Glomerular visceral epithelial cell (primary cell): ENCODE results near the gene MUSTN1.

Experiments
- DNase-seq: peaks from one replicate; pipeline ENCODE4 v3.0.0-alpha.2; 2016; ENCODE audit errors: extremely low spot score

Gene MUSTN1

GRCh38 chr3:52835766-52836470 lies 1.1 kb upstream of the MUSTN1 start:
- DNase-seq = no peak

DNA sequence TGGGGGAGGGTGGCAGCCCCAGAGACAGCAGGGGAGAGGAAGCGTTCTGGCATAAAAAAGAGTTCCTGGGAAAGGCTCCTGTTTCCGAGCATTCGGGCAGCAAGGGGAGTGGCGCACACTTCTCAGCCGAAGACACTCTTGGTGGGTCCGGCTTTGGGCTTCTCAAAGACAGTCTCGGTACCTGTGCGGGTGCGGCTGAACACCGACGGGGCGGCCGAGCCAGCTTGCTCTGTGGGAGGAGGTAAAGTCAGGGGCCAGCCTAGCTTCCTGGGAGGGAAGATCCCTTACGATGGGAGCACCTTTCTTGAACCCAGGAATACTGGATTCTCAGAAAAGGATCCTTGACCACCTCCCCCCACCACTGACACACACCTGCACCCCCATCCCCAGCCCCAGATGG lies 1.6 kb downstream of the MUSTN1 start:
- DNase-seq = no peak

- peak; percentile 90 for DNase-seq
Measured at GRCh38 chr3:52831500-52832301, 3.1 kb downstream of the MUSTN1 start.

DNA sequence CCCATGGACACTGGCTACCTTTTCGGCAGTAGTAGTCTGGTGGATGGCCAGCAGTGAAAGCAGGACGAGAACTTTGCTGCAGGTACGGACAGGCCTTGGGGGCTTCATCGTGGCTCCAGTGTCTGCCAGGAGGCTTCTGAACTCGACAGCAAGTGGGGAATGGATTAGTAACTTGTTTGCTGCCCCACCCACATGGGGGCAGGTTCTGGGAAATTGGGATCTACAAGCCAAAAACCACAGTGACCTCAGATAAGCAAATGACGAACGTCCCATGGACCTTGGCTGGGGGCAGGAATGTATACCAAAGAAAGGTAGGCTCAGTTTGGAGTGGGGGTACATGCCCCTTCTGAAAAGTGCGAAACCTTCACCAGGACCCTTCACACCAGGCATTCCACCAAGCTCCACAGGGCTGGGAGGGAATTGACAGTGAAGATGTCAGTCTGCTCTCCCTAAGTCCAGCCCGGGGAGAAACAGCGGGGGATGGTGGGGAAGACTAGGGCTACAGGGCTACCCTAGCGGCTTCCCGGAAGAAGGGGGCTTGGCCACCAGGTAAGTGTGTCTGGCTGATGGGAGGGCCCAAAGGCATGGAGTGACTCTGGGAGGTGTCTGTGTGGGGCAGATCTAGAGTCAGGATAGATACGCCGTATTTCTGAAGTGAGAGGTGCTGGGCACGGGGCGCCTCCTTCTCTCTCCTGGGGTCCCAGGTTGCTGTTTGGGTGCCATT lies 4.1 kb downstream of the MUSTN1 start, which contains the start of gene ITIH4:
ITIH4 (minus strand) TSS at position 138 of the 724 bp plus-strand sequence; CDS start at position 108, 30 bp downstream.
- no peak for DNase-seq

DNA sequence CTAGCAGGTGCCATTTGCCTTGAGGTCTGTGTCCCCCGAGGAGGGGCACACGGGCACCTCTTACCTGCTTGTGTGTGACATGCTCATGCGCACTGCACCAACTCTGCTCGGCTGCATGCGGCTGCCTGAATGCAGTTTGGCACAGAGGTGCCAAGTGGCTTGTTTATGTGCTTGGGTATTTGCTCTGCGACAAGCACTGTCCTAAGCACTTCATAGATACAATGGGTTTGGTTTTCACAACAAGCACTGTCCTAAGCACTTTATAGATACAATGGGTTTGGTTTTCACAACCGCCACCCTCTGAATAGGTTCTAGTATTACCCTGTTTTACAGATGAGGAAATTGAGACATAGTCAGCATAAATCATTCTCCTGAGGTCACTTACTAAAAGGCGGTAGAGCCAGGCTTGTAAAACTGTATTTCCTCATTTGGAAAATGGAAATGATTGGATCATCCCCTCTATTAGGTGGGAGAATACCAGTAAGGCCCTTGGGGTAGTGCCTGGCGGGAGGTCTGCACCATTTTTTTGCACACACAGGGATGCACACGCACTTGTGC lies 4.8 kb downstream of the MUSTN1 start:
- DNase-seq = no peak

DNA sequence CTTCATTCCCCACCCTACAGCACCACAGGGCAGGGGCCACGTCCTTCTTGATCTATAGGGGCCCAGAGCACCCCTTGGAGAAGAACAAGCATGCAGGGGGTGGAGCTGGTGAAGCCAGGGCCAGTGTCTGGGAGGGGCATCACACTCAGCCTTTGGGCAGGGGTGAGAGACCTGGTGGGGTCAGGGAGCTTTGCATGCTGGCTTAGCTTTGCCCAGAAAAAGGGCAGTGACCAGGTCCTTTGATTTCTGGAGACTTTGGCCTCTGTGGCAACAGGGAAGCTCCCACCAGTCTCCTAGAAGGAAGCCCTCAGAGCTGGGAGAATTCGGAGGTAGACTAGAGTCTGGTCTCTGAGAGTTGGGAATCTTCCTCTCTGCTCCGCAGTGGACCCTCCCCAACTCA lies 5.3 kb downstream of the MUSTN1 start:
- no peak for DNase-seq

GRCh38 chr3:52827866-52828376 lies 6.9 kb downstream of the MUSTN1 start:
- DNase-seq = peak; percentile 89

DNA sequence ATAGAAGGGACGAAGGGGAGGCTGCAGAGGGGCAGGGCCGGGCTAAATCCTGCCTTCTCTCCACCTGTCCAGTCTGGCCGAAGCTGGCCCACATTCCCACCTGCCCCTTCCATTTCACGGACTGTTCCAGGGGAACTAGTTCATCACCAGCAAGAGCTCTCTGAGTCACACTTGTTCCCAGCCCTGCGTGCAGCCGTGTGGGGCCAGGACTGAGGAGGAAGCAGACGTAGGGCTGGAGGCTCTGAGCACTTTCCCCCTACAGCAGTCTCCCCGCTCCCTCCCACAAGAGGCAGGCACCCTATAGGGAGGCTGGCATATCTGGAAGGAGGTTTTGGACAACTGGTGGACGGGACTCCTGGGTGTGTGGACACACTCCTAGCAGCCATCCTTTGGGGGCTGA lies 7.4 kb downstream of the MUSTN1 start:
- DNase-seq = peak; percentile 80

- DNase-seq = no peak
Measured at GRCh38 chr3:52824037-52824436, 10.8 kb downstream of the MUSTN1 start.

- DNase-seq = no peak
Measured at GRCh38 chr3:52822363-52822762, 12.5 kb downstream of the MUSTN1 start.

- peak; percentile 6 for DNase-seq
Measured at GRCh38 chr3:52820736-52821135, 14.1 kb downstream of the MUSTN1 start.

GRCh38 chr3:52819936-52820335 lies 14.9 kb downstream of the MUSTN1 start:
- no peak for DNase-seq

- DNase-seq = no peak
Measured at GRCh38 chr3:52817860-52818259, 17.0 kb downstream of the MUSTN1 start.

GRCh38 chr3:52817221-52817620 lies 17.6 kb downstream of the MUSTN1 start:
- DNase-seq = no peak

- DNase-seq = no peak
Measured at GRCh38 chr3:52816654-52817053, 18.2 kb downstream of the MUSTN1 start.

DNA sequence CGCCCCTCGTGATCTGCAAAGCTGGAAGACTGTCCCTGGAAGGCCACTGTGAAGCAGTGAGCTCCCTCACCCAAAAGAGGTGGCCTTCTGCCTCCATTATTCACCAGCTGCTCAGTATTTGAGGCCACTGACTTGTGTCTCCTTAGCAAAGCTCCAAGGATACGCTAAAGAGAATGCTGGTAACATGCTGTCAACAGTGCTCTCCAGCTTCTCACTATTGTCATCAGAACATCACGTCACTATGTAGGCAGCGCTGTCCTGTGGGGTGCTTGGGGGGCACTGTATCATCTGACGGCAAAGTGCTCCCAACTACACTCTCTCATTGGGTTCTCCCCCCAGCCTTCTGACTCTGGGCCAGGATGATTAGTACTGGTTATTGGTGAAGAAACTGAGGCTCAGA lies 18.6 kb downstream of the MUSTN1 start:
- DNase-seq = no peak

GRCh38 chr3:52813810-52814209 lies 21.0 kb downstream of the MUSTN1 start:
- no peak for DNase-seq

DNA sequence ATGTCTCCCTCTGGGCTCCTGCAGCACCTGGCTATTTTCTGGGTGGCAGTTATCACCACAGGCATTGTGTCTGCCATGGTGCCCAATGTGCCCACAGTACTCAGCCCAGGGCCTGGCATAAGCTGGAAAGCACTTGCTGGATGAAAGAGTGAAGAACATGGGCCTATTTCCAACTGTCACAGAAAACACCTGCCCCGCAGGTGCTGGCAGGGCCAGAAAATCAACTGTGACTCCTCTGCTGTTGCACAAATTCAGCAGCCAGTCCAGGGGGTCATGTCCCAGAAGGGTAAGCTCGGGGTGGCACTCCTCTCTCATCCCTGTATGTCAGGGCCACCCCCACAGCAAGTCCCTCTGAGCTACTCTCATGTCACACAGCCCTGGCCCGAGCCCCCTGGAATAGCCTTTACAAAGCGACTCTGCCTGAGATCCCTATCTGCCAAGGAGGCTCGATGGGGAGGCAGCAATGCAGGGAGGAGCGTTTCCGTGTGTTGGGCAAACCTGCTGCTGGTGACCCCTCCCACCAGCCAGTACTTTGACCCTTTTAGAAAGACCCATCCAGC lies 23.3 kb downstream of the MUSTN1 start:
- DNase-seq = no peak

DNA sequence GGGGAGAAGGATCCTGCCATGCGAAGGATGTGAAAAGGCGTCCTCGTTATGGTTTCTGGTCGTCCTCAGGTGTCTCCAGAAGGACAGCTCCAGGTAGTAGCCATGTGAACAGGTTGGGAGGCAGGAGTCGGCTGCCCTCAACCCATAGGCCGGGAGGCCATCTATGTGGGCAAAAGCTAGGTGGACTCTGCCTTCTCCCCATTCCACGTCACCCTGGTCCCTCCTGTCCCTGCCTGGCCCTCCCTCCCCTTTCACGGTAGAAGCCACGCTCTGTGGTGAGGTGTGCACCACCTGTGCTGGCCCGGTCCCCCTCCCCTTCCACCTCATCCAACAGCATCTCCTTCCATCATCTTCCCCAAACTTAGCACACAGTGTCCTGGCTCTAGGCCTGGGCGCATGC lies 23.9 kb downstream of the MUSTN1 start:
- DNase-seq = no peak

GRCh38 chr3:52809662-52810377 lies 25.0 kb downstream of the MUSTN1 start:
- DNase-seq = no peak

- DNase-seq = no peak
Measured at GRCh38 chr3:52809149-52809548, 25.7 kb downstream of the MUSTN1 start.
